Mesothelial cell of epicardium (in vitro differentiated cells): ENCODE data around the gene LRRK2. TPM values are rescaled to one million over a fixed set of nuclear protein-coding genes. Genes with fewer than 3 reads are reported as not detected.

Experiments
- DNase-seq, 2 experiments: peaks; one replicate each; pipeline ENCODE4 v3.0.0; 2021; ENCODE audit warnings: low spot score in 2 of 2; ENCODE audit not compliant: unreplicated experiment in 2 of 2
- H3K27ac Mint-ChIP-seq: 2 replicates; pipeline ENCODE4 v1.8.0; 2021; ENCODE audit warnings: mixed read lengths
- H3K27me3 Mint-ChIP-seq: 2 replicates; pipeline ENCODE4 v1.8.0; 2021; ENCODE audit warnings: low read depth, mixed read lengths
- H3K36me3 Mint-ChIP-seq: 2 replicates; pipeline ENCODE4 v1.8.0; 2021; ENCODE audit warnings: mixed read lengths
- H3K4me1 Mint-ChIP-seq: 2 replicates; pipeline ENCODE4 v1.8.0; 2021; ENCODE audit warnings: mixed read lengths
- H3K4me3 Mint-ChIP-seq: 2 replicates; pipeline ENCODE4 v1.8.0; 2021; ENCODE audit warnings: mild to moderate bottlenecking, moderate library complexity, mixed read lengths
- H3K9me3 Mint-ChIP-seq: 2 replicates; pipeline ENCODE4 v1.8.0; 2021; ENCODE audit warnings: mixed read lengths
- total RNA-seq: library from RNA; stranded (reverse); gene quantifications from 3 replicates; pipeline ENCODE4 v1.2.1, GENCODE V29; 2021
- TF ChIP-seq, protein P1 (sequence below): fragments of 200-600 bp; sonication (generic); IDR thresholded peaks from one replicate; pipeline ENCODE4 v1.5.0; 2021; ENCODE audit warnings: antibody characterized with exemption; ENCODE audit not compliant: unreplicated experiment

LRRK2 gene
- total RNA-seq, 1 donor from 2014 or later: 1.6 TPM

DNA sequence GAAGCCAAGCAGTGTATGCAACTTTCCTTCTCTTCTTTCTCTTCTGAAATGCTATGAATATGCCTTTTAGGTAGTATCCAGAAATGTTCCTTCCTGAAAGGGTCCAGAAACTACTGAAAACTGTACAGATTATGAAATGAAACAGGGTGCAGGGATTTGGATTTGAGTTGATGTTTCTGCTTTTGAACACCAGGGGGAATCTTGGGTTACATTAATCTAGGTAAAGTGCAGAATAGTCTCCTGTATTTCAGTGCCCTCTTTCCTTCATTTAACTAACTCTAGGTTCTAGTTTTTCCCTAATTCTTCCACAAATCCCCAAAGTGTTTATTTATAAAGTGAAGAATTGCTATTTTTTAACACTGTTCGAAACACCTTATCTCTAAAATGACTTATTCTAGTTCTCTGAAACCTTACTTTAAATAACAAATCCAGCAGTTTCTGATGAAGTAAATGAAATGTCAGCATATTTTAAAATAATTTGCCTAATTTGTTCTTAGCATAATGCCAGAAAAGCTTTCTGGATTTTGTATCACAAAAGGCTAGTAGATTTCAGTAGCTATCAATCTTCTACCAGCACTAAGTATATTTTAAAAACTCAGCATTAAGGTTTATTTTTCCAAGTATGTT lies 111.9 kb downstream of the LRRK2 start:
- H3K27ac Mint-ChIP-seq: no peak overlapping the region

DNA sequence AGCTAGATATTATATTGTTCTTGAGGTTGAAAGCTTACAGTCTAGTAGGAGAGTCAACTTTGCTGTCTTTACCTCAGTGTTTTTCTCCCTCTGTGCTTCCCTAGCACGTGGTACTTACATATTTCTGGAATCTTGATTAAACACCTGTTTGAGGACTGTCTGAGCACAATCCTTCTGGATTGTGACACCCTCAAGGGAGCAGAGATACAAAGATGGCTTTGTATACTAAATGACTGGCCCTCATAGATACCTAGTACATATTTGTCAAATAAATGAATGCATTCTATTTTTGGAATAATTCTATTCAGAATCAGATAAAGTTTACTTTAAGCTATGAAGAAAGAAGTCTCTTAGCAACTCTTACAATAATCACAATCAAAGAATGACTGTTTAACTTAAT lies 113.3 kb downstream of the LRRK2 start:
- peaks cover 55% of the 10 kb centered on the region for H3K4me1 Mint-ChIP-seq
- no peaks in the 10 kb centered on the region for H3K36me3 Mint-ChIP-seq
- DNase-seq: no peak
- H3K9me3 Mint-ChIP-seq: peaks cover 4% of the 10 kb centered on the region
- TF ChIP-seq, protein P1, sequence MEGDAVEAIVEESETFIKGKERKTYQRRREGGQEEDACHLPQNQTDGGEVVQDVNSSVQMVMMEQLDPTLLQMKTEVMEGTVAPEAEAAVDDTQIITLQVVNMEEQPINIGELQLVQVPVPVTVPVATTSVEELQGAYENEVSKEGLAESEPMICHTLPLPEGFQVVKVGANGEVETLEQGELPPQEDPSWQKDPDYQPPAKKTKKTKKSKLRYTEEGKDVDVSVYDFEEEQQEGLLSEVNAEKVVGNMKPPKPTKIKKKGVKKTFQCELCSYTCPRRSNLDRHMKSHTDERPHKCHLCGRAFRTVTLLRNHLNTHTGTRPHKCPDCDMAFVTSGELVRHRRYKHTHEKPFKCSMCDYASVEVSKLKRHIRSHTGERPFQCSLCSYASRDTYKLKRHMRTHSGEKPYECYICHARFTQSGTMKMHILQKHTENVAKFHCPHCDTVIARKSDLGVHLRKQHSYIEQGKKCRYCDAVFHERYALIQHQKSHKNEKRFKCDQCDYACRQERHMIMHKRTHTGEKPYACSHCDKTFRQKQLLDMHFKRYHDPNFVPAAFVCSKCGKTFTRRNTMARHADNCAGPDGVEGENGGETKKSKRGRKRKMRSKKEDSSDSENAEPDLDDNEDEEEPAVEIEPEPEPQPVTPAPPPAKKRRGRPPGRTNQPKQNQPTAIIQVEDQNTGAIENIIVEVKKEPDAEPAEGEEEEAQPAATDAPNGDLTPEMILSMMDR: no peak
- H3K4me3 Mint-ChIP-seq: no peak overlapping the region
- peak overlapping the region; percentile 14 for H3K27ac Mint-ChIP-seq
- no peaks in the 10 kb centered on the region for H3K27me3 Mint-ChIP-seq

More for the DNA sequence above, 111.9 kb downstream of the LRRK2 start:
- H3K4me1 Mint-ChIP-seq: peaks cover 48% of the 10 kb centered on the region
- no peaks in the 10 kb centered on the region for H3K36me3 Mint-ChIP-seq
- TF ChIP-seq, protein P1: peak; percentile 66
- H3K4me3 Mint-ChIP-seq: no peak overlapping the region
- no peak for DNase-seq
- H3K9me3 Mint-ChIP-seq: peaks cover 4% of the 10 kb centered on the region
- H3K27me3 Mint-ChIP-seq: no peaks in the 10 kb centered on the region

DNA sequence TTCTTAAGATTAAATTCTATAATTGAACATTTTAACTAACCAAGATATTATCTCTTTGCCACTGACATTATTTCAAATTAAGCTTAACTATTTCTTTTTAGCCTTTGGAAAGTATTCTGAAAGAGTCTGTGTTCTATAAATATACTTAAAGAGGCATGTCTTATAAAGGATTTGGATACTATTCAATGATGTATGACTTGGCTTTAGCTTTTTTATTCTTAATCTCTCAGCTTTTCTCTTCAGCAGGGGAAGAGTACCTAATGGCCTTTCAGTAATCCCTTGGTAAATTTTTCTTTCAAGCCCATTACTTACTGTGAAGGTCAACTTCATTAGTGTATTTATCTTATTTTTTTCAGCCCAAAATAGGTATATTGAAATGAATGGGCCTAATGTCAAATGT lies 113.8 kb downstream of the LRRK2 start:
- Mint-ChIP-seq H3K27me3 (no peaks in the 10 kb centered on the region), H3K4me3 (no peak overlapping the region), H3K4me1 (peaks cover 53% of the 10 kb centered on the region), H3K27ac (peak overlapping the region; percentile 58), H3K9me3 (peaks cover 2% of the 10 kb centered on the region), H3K36me3 (no peaks in the 10 kb centered on the region)
- no peak for DNase-seq
- TF ChIP-seq, protein P1: no peak

DNA sequence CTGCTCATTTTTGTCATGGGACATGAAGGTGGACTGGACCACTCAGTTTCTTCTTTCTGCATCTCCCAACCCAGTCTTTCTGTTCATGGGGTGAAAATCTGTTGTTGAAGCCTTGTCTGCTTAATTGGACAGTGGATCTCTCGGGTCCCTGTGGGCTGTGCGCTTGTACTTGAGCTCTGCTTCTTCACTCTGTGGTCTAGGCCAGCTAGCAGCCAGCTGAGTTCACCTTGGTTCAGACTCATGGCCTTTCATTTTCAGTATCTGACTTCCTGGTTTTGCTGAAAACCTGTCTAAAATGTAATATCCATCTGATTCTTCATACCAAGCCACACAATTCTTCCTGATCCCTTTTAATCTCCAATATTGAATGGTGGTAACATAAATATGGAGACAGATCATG lies 117.2 kb downstream of the LRRK2 start:
- Mint-ChIP-seq H3K9me3 (no peaks in the 10 kb centered on the region), H3K4me3 (no peak overlapping the region), H3K4me1 (peaks cover 43% of the 10 kb centered on the region), H3K27me3 (no peaks in the 10 kb centered on the region), H3K36me3 (no peaks in the 10 kb centered on the region), H3K27ac (no peak overlapping the region)
- TF ChIP-seq, protein P1: no peak
- DNase-seq: no peak

DNA sequence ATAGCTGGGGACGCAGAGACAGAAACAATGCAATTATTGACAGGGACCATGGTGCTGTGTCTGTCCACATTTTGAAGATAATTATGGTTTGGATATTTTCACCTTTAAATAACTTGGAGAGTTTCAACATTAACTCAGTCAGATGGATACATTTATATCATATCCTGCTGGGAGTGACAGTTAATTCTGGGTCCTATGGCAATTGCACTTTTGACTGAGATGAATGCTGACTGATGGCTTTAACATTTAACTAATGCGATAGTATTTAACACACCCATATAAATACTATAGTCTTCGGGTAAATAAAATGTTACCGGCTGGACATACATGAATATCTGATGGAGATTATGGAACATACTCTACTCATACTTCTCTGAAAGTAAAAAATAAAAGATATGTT lies 118.3 kb downstream of the LRRK2 start:
- Mint-ChIP-seq H3K27ac (no peak overlapping the region), H3K4me3 (no peak overlapping the region), H3K4me1 (peaks cover 33% of the 10 kb centered on the region), H3K27me3 (no peaks in the 10 kb centered on the region), H3K9me3 (no peaks in the 10 kb centered on the region), H3K36me3 (no peaks in the 10 kb centered on the region)
- TF ChIP-seq, protein P1: no peak
- DNase-seq: no peak
